CD14-positive monocyte (primary cell): ENCODE results near the gene SMARCB1. TPM values are rescaled to one million over a fixed set of nuclear protein-coding genes. Genes with fewer than 3 reads are reported as not detected.

Experiments used
- DNase-seq, 3 donors: peaks; one replicate each; pipeline ENCODE4 v3.0.0-alpha.2; 2011 to 2022
- H2AFZ ChIP-seq: 2 replicates; pipeline ENCODE4 v1.6.0; 2012; ENCODE audit warnings: mild to moderate bottlenecking, low read depth, low read length, inconsistent platforms; ENCODE audit not compliant: insufficient read depth, poor library complexity, severe bottlenecking
- H3K27ac ChIP-seq, 2 donors: 1 replicate in 1 of 2; 2 replicates in 1 of 2; pipeline ENCODE4 v1.5.1; 2012 to 2013; ENCODE audit warnings: low read length in 2 of 2, control low read depth in 1 of 2, inconsistent platforms in 1 of 2, low read depth in 1 of 2, mild to moderate bottlenecking in 1 of 2
- H3K27me3 ChIP-seq, 2 donors: one replicate each; pipeline versions ENCODE4 v1.6.0 to v1.6.1; 2011 to 2013; ENCODE audit warnings: low read length in 2 of 2; ENCODE audit not compliant: control insufficient read depth in 2 of 2, insufficient read depth in 2 of 2
- H3K36me3 ChIP-seq, 2 donors: replicated peaks in 1 of 2; 1 replicate in 1 of 2; 2 replicates in 1 of 2; pipeline versions ENCODE4 v1.5.1 to v1.6.1; 2012 to 2013; ENCODE audit warnings: low read length in 2 of 2, control low read depth in 1 of 2, inconsistent platforms in 1 of 2, mild to moderate bottlenecking in 1 of 2; ENCODE audit not compliant: insufficient read depth in 2 of 2, control insufficient read depth in 1 of 2
- H3K4me1 ChIP-seq, 2 donors: 1 replicate in 1 of 2; 2 replicates in 1 of 2; pipeline versions ENCODE4 v1.5.1 to v1.6.1; 2012 to 2013; ENCODE audit warnings: low read length in 2 of 2, control low read depth in 1 of 2, inconsistent platforms in 1 of 2, mild to moderate bottlenecking in 1 of 2, moderate library complexity in 1 of 2; ENCODE audit not compliant: insufficient read depth in 2 of 2, control insufficient read depth in 1 of 2
- H3K4me2 ChIP-seq: replicated peaks from 2 replicates; pipeline ENCODE3; 2012; ENCODE audit warnings: low read length, moderate library complexity, mild to moderate bottlenecking; ENCODE audit not compliant: poor library complexity, severe bottlenecking; ENCODE audit errors: extremely low read depth
- H3K4me3 ChIP-seq, 3 experiments: fragments of 200-600 bp in 1 of 3; sonication (generic) in 1 of 3; replicated peaks in 1 of 3; 1 replicate in 2 of 3; 2 replicates in 1 of 3; pipeline ENCODE4 v1.5.1; 2011 to 2013; ENCODE audit warnings: low read length in 3 of 3, mild to moderate bottlenecking in 3 of 3, control low read depth in 2 of 3, low read depth in 2 of 3, inconsistent platforms in 1 of 3, moderate library complexity in 1 of 3
- H3K79me2 ChIP-seq: 2 replicates; pipeline ENCODE4 v1.6.0; 2012; ENCODE audit warnings: mild to moderate bottlenecking, control low read depth, inconsistent platforms, low read length, moderate library complexity; ENCODE audit not compliant: insufficient read depth
- H3K9ac ChIP-seq: 2 replicates; pipeline ENCODE4 v1.6.0; 2017; ENCODE audit warnings: low read length, mild to moderate bottlenecking; ENCODE audit not compliant: insufficient read depth, poor library complexity, severe bottlenecking
- H3K9me3 ChIP-seq, 2 donors: replicated peaks in 1 of 2; 1 replicate in 1 of 2; 2 replicates in 1 of 2; pipeline versions ENCODE4 v1.5.1 to v1.6.1; 2012 to 2013; ENCODE audit warnings: low read length in 2 of 2, control low read depth in 1 of 2; ENCODE audit not compliant: control insufficient read depth in 1 of 2, insufficient read depth in 1 of 2
- H4K20me1 ChIP-seq: 2 replicates; pipeline ENCODE4 v1.6.0; 2012; ENCODE audit warnings: mild to moderate bottlenecking, low read length, control low read depth, moderate library complexity; ENCODE audit not compliant: insufficient read depth
- H3K27ac Mint-ChIP-seq, 7 donors: one replicate each; pipeline ENCODE4 v1.8.0; 2020; ENCODE audit warnings: mild to moderate bottlenecking in 7 of 7, mixed read lengths in 7 of 7, moderate library complexity in 6 of 7, inconsistent platforms in 2 of 7
- H3K27me3 Mint-ChIP-seq, 3 donors: one replicate each; pipeline ENCODE4 v1.8.0; 2021 to 2022; ENCODE audit warnings: low read depth in 3 of 3, mild to moderate bottlenecking in 3 of 3, mixed read lengths in 3 of 3, moderate library complexity in 3 of 3, inconsistent platforms in 1 of 3
- H3K36me3 Mint-ChIP-seq, 2 donors: one replicate each; pipeline ENCODE4 v1.8.0; 2020; ENCODE audit warnings: mixed read lengths in 2 of 2, inconsistent platforms in 1 of 2, mild to moderate bottlenecking in 1 of 2
- H3K4me1 Mint-ChIP-seq: one replicate; pipeline ENCODE4 v1.8.0; 2020; ENCODE audit warnings: mild to moderate bottlenecking, mixed read lengths
- H3K4me3 Mint-ChIP-seq, 2 donors: one replicate each; pipeline ENCODE4 v1.8.0; 2020; ENCODE audit warnings: mild to moderate bottlenecking in 2 of 2, mixed read lengths in 2 of 2, moderate library complexity in 1 of 2
- H3K9me3 Mint-ChIP-seq, 7 donors: one replicate each; pipeline ENCODE4 v1.8.0; 2020 to 2022; ENCODE audit warnings: mixed read lengths in 7 of 7, mild to moderate bottlenecking in 6 of 7, moderate library complexity in 6 of 7, inconsistent platforms in 2 of 7
- WGBS: methylation state at CpG from one replicate; pipeline ENCODE4 v1.1.5; 2013; ENCODE audit warnings: missing lambda C conversion rate; ENCODE audit not compliant: insufficient coverage; 5-methylcytosine and 5-hydroxymethylcytosine counted together
- intact Hi-C, 2 donors: fragments of 100-400 bp; cut with micrococcal nuclease; formaldehyde crosslinking; loops; one replicate each; pipeline versions ENCODE4 v1.15.0 to v1.15.1; 2023
- polyA plus RNA-seq, 3 donors: library from polyadenylated mRNA; depleted of rRNA in 1 of 3; unstranded in 2 of 3; stranded (reverse) in 1 of 3; fragments of 300-500 nt in 2 of 3; fragments of >200 nt in 1 of 3; fragmentation: Illumina TruSeq in 2 of 3; gene quantifications; 1 replicate in 2 of 3; 2 replicates in 1 of 3; pipeline ENCODE4 v1.2.3, GENCODE V29; 2012 to 2021
- TF ChIP-seq, protein P1 (sequence below): fragments of 200-600 bp; IDR thresholded peaks from one replicate; pipeline ENCODE4 v1.8.0; 2022; ENCODE audit warnings: antibody characterized with exemption, mild to moderate bottlenecking

SMARCB1 gene
- polyA plus RNA-seq, 3 donors, result 30.3 to 71.8 (median 31.5) TPM

- no peaks in the 10 kb centered on the region for H3K79me2 ChIP-seq
- no peaks in the 10 kb centered on the region for H3K4me1 ChIP-seq
- H2AFZ ChIP-seq, result no peak overlapping the region
- H3K27ac Mint-ChIP-seq, result no peak overlapping the region
- H3K27me3 Mint-ChIP-seq, result peaks cover 0 to 2% (median 0%) of the 10 kb centered on the region in 3 donors
- no peak overlapping the region for H3K9ac ChIP-seq
- H3K4me1 Mint-ChIP-seq, result peaks cover 9% of the 10 kb centered on the region
- H3K27me3 ChIP-seq, result no peaks in the 10 kb centered on the region
- TF ChIP-seq, protein P1, sequence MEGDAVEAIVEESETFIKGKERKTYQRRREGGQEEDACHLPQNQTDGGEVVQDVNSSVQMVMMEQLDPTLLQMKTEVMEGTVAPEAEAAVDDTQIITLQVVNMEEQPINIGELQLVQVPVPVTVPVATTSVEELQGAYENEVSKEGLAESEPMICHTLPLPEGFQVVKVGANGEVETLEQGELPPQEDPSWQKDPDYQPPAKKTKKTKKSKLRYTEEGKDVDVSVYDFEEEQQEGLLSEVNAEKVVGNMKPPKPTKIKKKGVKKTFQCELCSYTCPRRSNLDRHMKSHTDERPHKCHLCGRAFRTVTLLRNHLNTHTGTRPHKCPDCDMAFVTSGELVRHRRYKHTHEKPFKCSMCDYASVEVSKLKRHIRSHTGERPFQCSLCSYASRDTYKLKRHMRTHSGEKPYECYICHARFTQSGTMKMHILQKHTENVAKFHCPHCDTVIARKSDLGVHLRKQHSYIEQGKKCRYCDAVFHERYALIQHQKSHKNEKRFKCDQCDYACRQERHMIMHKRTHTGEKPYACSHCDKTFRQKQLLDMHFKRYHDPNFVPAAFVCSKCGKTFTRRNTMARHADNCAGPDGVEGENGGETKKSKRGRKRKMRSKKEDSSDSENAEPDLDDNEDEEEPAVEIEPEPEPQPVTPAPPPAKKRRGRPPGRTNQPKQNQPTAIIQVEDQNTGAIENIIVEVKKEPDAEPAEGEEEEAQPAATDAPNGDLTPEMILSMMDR, result no peak
- no peak overlapping the region for H3K4me2 ChIP-seq
- peaks cover 0 to 1% (median 0%) of the 10 kb centered on the region in 7 donors for H3K9me3 Mint-ChIP-seq
- no peak overlapping the region for H3K27ac ChIP-seq
- 95% methylated on average over 3 of the region's 7 CpGs for WGBS
- H3K4me3 ChIP-seq, result no peak overlapping the region
- H3K36me3 ChIP-seq, result peaks cover 22 to 31% of the 10 kb centered on the region in 2 donors
- no peak for DNase-seq
- H3K4me3 Mint-ChIP-seq, result no peak overlapping the region
- intact Hi-C loops, result no loop called here
- no peaks in the 10 kb centered on the region for H3K9me3 ChIP-seq
- H3K36me3 Mint-ChIP-seq, result peaks cover 27 to 28% of the 10 kb centered on the region in 2 donors
- no peaks in the 10 kb centered on the region for H4K20me1 ChIP-seq
These were observed 44.1 kb upstream of the SMARCB1 start for GRCh38 chr22:23742505-23743264.

GRCh38 chr22:23743303-23743705 is 43.5 kb upstream of the SMARCB1 start:
- no peak overlapping the region for H3K4me3 ChIP-seq
- no peak for DNase-seq
- Mint-ChIP-seq H3K36me3 (peaks cover 27 to 28% of the 10 kb centered on the region in 2 donors), H3K27ac (no peak overlapping the region), H3K27me3 (peaks cover 0 to 2% (median 0%) of the 10 kb centered on the region in 3 donors), H3K4me3 (no peak overlapping the region), H3K9me3 (peaks cover 0 to 1% (median 0%) of the 10 kb centered on the region in 7 donors), H3K4me1 (peaks cover 9% of the 10 kb centered on the region)
- intact Hi-C loops, result no loop called here
- no peaks in the 10 kb centered on the region for H3K9me3 ChIP-seq
- TF ChIP-seq, protein P1, result no peak
- H4K20me1 ChIP-seq, result no peaks in the 10 kb centered on the region
- no peaks in the 10 kb centered on the region for H3K79me2 ChIP-seq
- H3K4me2 ChIP-seq, result no peak overlapping the region
- no peak overlapping the region for H3K9ac ChIP-seq
- no peak overlapping the region for H3K27ac ChIP-seq
- WGBS, result no CpG with 5 or more reads among the region's 2 CpGs
- H2AFZ ChIP-seq, result no peak overlapping the region
- H3K36me3 ChIP-seq, result peaks cover 22 to 31% of the 10 kb centered on the region in 2 donors
- H3K27me3 ChIP-seq, result no peaks in the 10 kb centered on the region
- H3K4me1 ChIP-seq, result no peaks in the 10 kb centered on the region
